Thoracic aorta (tissue), 2 donors: ENCODE data around the gene PCBD2. TPM values are rescaled to one million over a fixed set of nuclear protein-coding genes. Genes with fewer than 3 reads are reported as not detected.

Experiments used
- ATAC-seq: fragments of 150-250 bp; one replicate; pipeline ENCODE4 v1.8.0; 2017; ENCODE audit warnings: low read depth; ENCODE audit not compliant: insufficient number of reproducible peaks, low FRiP score
- DNase-seq: peaks from one replicate; pipeline ENCODE4 v3.0.0-alpha.2; 2020; ENCODE audit warnings: low spot score
- H3K27ac ChIP-seq, 2 donors: fragments of 200-600 bp; sonication (generic); 1 replicate in 1 of 2; 2 replicates in 1 of 2; pipeline ENCODE4 v1.5.1; 2016; ENCODE audit warnings: mild to moderate bottlenecking in 2 of 2, moderate library complexity in 2 of 2
- H3K27me3 ChIP-seq: fragments of 200-600 bp; sonication (generic); replicated peaks from 2 replicates; pipeline ENCODE4 v1.6.0; 2016; ENCODE audit warnings: mild to moderate bottlenecking; ENCODE audit not compliant: insufficient read depth
- H3K36me3 ChIP-seq: fragments of 200-600 bp; sonication (generic); one replicate; pipeline ENCODE4 v1.5.1; 2016
- H3K4me1 ChIP-seq, 2 donors: fragments of 200-600 bp; sonication (generic); 1 replicate in 1 of 2; 2 replicates in 1 of 2; pipeline versions ENCODE4 v1.5.1 to v1.6.0; 2016; ENCODE audit warnings: low read depth in 2 of 2, mild to moderate bottlenecking in 1 of 2; ENCODE audit not compliant: control insufficient read depth in 1 of 2
- H3K4me3 ChIP-seq: fragments of 200-600 bp; sonication (generic); 2 replicates; pipeline ENCODE4 v1.5.1; 2016; ENCODE audit warnings: mild to moderate bottlenecking
- H3K9me3 ChIP-seq: fragments of 200-600 bp; sonication (generic); 2 replicates; pipeline ENCODE4 v1.5.1; 2016
- CTCF ChIP-seq: fragments of 200-600 bp; sonication (generic); IDR thresholded peaks from one replicate; pipeline ENCODE4 v1.5.1; 2019; ENCODE audit warnings: antibody characterized with exemption
- total RNA-seq, 2 donors: library from RNA; depleted of rRNA; stranded (reverse); fragments of >200 nt; gene quantifications; one replicate each; pipeline versions ENCODE4 v1.1.0 to v1.2.3, GENCODE V29; 2016

The PCBD2 gene
- total RNA-seq, 2 donors from 2014 or later, result 6.9 to 10.4 TPM

- no peak for DNase-seq
Observed at GRCh38 chr5:134948911-134949310, 44.0 kb downstream of the PCBD2 start.

GRCh38 chr5:134949316-134949715 is 44.4 kb downstream of the PCBD2 start:
- no peak for DNase-seq
- H3K27ac ChIP-seq, result no peak overlapping the region
- no peaks in the 10 kb centered on the region for H3K4me1 ChIP-seq
- no peaks in the 10 kb centered on the region for H3K27me3 ChIP-seq
- H3K9me3 ChIP-seq, result peaks cover 4% of the 10 kb centered on the region
- H3K36me3 ChIP-seq, result no peaks in the 10 kb centered on the region
- no peak for ATAC-seq
- no peak for TF ChIP-seq CTCF
- H3K4me3 ChIP-seq, result no peak overlapping the region

More at GRCh38 chr5:134948911-134949310, 44.0 kb downstream of the PCBD2 start:
- H3K4me3 ChIP-seq, result no peak overlapping the region
- no peaks in the 10 kb centered on the region for H3K36me3 ChIP-seq
- H3K27me3 ChIP-seq, result no peaks in the 10 kb centered on the region
- no peak for TF ChIP-seq CTCF
- H3K4me1 ChIP-seq, result no peaks in the 10 kb centered on the region
- peaks cover under 1% of the 10 kb centered on the region for H3K9me3 ChIP-seq
- ATAC-seq, result no peak
- no peak overlapping the region for H3K27ac ChIP-seq

- Histone ChIP-seq H3K36me3 (peaks cover 7% of the 10 kb centered on the region), H3K4me1 (no peaks in the 10 kb centered on the region), H3K9me3 (peaks cover 9% of the 10 kb centered on the region), H3K4me3 (no peak overlapping the region), H3K27me3 (no peaks in the 10 kb centered on the region), H3K27ac (no peak overlapping the region)
- no peak for ATAC-seq
- TF ChIP-seq CTCF, result no peak
- no peak for DNase-seq
Observed at GRCh38 chr5:134957920-134958608, 53.1 kb downstream of the PCBD2 start.

GRCh38 chr5:134958755-134959154 is 53.8 kb downstream of the PCBD2 start:
- no peak for TF ChIP-seq CTCF
- H3K4me1 ChIP-seq, result no peaks in the 10 kb centered on the region
- peaks cover 9% of the 10 kb centered on the region for H3K9me3 ChIP-seq
- H3K27me3 ChIP-seq, result no peaks in the 10 kb centered on the region
- ATAC-seq (no peak), DNase-seq (no peak)
- H3K27ac ChIP-seq, result no peak overlapping the region
- no peak overlapping the region for H3K4me3 ChIP-seq
- peaks cover 8% of the 10 kb centered on the region for H3K36me3 ChIP-seq

- Histone ChIP-seq H3K27ac (no peak overlapping the region), H3K36me3 (peaks cover 10% of the 10 kb centered on the region), H3K4me3 (no peak overlapping the region), H3K9me3 (no peaks in the 10 kb centered on the region), H3K4me1 (no peaks in the 10 kb centered on the region), H3K27me3 (no peaks in the 10 kb centered on the region)
- no peak for DNase-seq
- no peak for TF ChIP-seq CTCF
- ATAC-seq, result no peak
Observed at GRCh38 chr5:134963098-134963497, 58.2 kb downstream of the PCBD2 start.
